Measurements from ENCODE around the gene OOSP3. TPM values are rescaled to one million over a fixed set of nuclear protein-coding genes. Genes with fewer than 3 reads are reported as not detected.

The OOSP3 gene
- total RNA-seq, 2 donors from 2014 or later: not detected

DNA sequence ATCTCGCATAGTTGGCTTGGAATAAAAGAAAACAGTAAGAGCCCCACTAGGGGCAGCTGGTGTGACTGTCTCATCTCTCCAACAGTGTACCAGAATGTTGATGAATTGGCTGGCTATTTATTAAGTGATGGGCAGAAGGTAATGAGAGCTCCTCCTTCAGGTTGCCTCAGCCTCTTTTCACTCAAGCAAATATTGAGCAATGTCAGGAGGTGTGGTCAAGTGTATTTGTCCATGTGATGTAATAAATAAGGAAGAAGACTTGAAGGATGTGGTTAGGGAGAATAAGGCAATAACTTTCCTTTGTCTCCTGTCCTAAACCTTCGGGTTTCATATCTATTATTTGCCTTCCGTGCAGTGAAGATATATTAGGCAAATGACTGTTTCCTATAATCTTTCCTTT lies 12.2 kb upstream of the OOSP3 start, which contains the start of gene TCN1:
Gene TCN1 (minus strand): TSS at position 91 of the 400 bp plus-strand sequence. CDS start 17 bp downstream, at position 74.
- no peak within 1 kb of the TSS for H3K27ac ChIP-seq
- TF ChIP-seq, protein P1, sequence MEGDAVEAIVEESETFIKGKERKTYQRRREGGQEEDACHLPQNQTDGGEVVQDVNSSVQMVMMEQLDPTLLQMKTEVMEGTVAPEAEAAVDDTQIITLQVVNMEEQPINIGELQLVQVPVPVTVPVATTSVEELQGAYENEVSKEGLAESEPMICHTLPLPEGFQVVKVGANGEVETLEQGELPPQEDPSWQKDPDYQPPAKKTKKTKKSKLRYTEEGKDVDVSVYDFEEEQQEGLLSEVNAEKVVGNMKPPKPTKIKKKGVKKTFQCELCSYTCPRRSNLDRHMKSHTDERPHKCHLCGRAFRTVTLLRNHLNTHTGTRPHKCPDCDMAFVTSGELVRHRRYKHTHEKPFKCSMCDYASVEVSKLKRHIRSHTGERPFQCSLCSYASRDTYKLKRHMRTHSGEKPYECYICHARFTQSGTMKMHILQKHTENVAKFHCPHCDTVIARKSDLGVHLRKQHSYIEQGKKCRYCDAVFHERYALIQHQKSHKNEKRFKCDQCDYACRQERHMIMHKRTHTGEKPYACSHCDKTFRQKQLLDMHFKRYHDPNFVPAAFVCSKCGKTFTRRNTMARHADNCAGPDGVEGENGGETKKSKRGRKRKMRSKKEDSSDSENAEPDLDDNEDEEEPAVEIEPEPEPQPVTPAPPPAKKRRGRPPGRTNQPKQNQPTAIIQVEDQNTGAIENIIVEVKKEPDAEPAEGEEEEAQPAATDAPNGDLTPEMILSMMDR (IDR thresholded peaks at IDR 0.05): no peak
- peaks cover 0 to 11% of the 10 kb centered on the region in 2 donors for H3K9me3 ChIP-seq
- H3K4me3 ChIP-seq: no peak within 1 kb of the TSS
- H3K4me1 ChIP-seq: no peaks in the 10 kb centered on the region
- H3K36me3 ChIP-seq: no peaks in the 10 kb centered on the region
- no peak for DNase-seq (ENCODE audit: low spot score)
- H3K27me3 ChIP-seq: no peaks in the 10 kb centered on the region

DNA sequence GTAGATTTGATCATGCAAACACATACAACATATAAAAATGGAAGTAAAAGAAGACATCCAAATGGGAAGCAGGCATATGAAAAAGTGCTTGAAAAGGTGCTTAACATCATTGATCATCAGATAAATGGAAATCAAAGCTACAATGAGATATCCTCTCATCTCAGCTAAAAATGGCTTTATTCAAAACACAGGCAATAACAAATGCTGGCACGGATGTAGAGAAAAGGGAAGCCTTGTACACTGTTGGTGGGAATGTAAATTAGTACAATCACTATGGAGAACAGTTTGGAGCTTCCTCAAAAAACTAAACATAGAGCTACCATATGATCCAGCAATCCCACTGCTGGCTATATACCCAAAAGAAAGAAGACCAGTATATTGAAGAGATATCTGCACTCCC lies 11.7 kb upstream of the OOSP3 start:
- H3K27me3 ChIP-seq: no peaks in the 10 kb centered on the region
- no peak for DNase-seq (ENCODE audit: low spot score)
- H3K4me3 ChIP-seq: no peak overlapping the region
- TF ChIP-seq, protein P1 (IDR thresholded peaks at IDR 0.05): no peak
- peaks cover 0 to 11% of the 10 kb centered on the region in 2 donors for H3K9me3 ChIP-seq
- no peaks in the 10 kb centered on the region for H3K36me3 ChIP-seq
- H3K4me1 ChIP-seq: no peaks in the 10 kb centered on the region
- H3K27ac ChIP-seq: no peak overlapping the region

DNA sequence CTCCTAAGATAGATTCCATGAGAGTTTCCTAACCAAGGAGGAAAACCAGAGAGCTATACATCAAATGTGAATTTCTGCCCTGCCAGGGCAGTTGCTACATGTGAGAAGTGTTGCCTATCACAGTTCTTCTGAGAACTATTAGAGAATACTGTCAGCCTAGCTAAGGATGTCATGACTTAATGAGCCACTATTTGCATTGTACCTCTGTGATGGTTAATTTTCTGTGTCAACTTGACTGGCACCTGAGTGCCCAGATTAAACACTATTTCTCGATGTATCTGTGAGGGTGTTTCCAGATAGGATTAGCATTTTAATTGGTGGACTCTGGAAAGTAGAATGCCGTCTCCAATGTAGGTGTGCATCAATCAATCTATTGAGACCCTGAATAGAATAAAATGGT lies 10.6 kb upstream of the OOSP3 start:
- Histone ChIP-seq H3K36me3 (no peaks in the 10 kb centered on the region), H3K4me1 (no peaks in the 10 kb centered on the region), H3K4me3 (no peak overlapping the region), H3K27ac (no peak overlapping the region), H3K9me3 (peaks cover 0 to 11% of the 10 kb centered on the region in 2 donors), H3K27me3 (no peaks in the 10 kb centered on the region)
- no peak for DNase-seq (ENCODE audit: low spot score)
- TF ChIP-seq, protein P1 (IDR thresholded peaks at IDR 0.05): no peak

GRCh38 chr11:59872076-59872475 lies 6.5 kb upstream of the OOSP3 start:
- TF ChIP-seq, protein P1 (IDR thresholded peaks at IDR 0.05): no peak
- H3K27me3 ChIP-seq: no peaks in the 10 kb centered on the region
- no peaks in the 10 kb centered on the region for H3K36me3 ChIP-seq
- H3K27ac ChIP-seq: no peak overlapping the region
- H3K4me1 ChIP-seq: no peaks in the 10 kb centered on the region
- no peak overlapping the region for H3K4me3 ChIP-seq
- peaks cover 0 to 11% of the 10 kb centered on the region in 2 donors for H3K9me3 ChIP-seq
- no peak for DNase-seq (ENCODE audit: low spot score)

- TF ChIP-seq, protein P1 (IDR thresholded peaks at IDR 0.05): no peak
- H3K9me3 ChIP-seq: peaks cover 0 to under 1% of the 10 kb centered on the region in 2 donors
- H3K27ac ChIP-seq: no peak overlapping the region
- no peaks in the 10 kb centered on the region for H3K4me1 ChIP-seq
- H3K36me3 ChIP-seq: no peaks in the 10 kb centered on the region
- no peaks in the 10 kb centered on the region for H3K27me3 ChIP-seq
- no peak overlapping the region for H3K4me3 ChIP-seq
- no peak for DNase-seq (ENCODE audit: low spot score)
These were observed 2.6 kb upstream of the OOSP3 start for GRCh38 chr11:59875856-59876519.

DNA sequence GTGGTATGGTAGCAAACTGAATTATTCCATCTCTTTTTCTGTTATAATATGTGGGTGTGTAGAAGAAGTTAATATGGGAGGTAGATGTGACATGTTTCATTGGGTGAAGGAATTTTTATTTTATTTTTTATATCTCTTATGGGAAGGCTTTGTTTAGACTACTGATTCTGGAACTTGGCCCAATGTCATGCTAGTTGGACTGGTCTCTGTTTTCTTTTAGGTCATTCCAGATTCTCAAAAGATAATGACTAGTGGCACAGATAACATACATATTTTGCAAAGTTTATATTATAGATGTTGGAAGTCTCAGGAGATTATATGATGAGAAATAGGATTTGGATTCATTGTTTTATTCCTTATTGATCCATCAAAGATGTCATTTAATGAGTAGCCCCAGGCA lies 1.3 kb upstream of the OOSP3 start:
- Histone ChIP-seq H3K4me1 (no peaks in the 10 kb centered on the region), H3K4me3 (no peak overlapping the region), H3K9me3 (no peaks in the 10 kb centered on the region), H3K27ac (no peak overlapping the region), H3K27me3 (no peaks in the 10 kb centered on the region), H3K36me3 (no peaks in the 10 kb centered on the region)
- TF ChIP-seq, protein P1 (IDR thresholded peaks at IDR 0.05): no peak
- no peak for DNase-seq (ENCODE audit: low spot score)
